GM19023 (cell line): ENCODE results near the gene GRIN2A.

Experiments used
- ATAC-seq: cut with Tn5 transposase; IDR thresholded peaks from one replicate; pipeline ENCODE4 v1.9.1; 2021; ENCODE audit warnings: mild to moderate bottlenecking, moderate library complexity; ENCODE audit not compliant: unreplicated experiment

Gene GRIN2A

DNA sequence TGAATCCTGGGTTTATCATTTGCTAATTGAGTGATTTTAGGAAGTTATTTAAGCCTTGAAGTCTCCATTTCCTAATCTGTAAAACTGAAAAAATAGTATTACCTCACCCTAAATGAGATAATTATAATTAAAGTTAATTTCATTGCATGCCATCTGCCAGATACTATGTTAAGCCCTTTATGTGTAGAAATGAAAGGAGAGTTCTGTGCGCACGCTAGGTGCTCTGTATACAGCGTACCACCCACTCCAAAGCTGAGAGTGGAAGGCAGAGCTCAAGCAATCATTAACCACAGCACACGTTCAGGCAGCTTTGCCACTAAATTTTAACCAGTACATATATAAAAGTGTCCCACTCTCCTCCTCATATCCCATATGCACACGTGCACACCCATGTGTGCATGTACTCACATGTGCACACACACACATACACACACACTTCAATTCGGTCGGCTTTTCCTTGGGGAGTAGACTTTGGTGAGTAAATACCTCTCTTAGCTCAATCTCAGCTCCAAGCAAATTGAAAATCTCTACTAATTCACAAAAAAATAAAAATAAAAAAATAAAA is 204.8 kb downstream of the GRIN2A start:
- no peak for ATAC-seq

DNA sequence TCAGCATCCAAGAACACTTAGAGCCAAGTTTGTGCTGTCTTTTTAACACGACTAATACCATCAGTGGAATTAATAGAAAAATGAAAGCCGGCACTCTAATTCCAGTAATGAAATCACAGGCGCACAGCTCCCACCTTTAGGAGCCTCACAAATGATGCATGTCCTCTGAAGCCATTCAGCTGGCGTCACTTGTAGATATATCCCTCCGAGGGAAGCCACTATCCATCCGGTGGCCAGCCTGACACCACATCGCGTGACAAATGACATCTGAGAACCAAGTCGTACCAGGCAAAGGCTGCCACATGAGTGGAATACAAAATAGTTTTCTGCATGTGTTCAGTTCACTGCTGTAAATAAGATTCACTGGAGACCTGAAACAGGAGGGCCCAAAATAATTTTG is 205.6 kb downstream of the GRIN2A start:
- ATAC-seq, result no peak

DNA sequence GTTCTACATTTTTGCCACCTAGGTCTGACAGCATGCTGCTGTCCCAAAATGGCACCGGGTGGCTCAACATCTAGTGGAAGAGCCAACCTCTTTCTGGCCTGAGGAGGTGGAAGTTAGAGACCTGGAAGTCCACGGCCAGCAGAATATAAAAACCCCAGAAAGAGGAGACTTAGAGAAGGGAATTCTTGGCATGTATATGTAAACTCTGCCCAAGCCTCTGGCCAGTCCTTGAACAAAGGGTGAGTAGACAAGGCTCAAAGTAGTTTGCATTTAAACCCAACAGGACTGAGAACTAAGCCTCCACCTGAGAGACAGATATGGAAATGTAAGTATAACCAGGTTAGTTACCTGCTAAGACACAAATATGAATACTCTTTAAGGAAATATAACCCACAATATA is 210.3 kb downstream of the GRIN2A start:
- ATAC-seq, result no peak

DNA sequence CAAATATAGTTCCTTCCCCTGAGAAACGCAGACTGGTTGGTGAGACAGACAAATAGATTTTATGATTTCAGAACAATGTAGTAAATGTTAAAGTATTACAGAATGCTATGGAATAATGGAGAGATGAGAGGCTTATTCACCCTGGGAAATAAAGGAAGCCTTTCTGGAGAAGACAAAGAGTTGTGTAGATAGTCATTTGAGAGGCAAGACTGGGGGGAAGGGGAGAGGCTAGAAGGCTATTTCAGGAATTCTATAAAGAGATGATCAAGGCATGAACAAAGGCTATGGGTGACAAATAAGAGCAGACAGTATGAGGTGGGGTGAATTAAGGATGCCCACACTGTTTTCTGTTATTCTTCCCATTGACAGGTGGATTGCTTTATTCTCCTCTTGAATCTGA is 211.4 kb downstream of the GRIN2A start:
- no peak for ATAC-seq

DNA sequence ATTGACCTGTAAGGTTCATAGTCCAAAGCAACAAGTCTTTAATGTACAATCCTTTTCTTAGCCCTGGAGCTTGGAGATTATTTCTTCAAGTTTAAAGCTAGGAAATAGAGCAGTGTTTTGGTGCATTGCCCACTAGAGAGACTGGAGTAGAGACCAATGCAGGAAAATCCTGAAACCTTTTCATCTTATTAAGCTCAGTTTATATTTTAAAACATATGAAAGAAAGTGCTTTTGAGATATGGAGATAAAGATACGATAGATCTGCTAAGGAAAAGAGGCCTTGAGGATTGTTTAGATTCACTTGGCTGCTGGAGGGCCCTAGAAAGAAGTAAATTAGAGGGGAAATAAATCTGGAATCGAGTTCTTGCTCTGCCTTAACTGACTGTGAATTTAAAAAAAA is 212.0 kb downstream of the GRIN2A start:
- ATAC-seq, result no peak

DNA sequence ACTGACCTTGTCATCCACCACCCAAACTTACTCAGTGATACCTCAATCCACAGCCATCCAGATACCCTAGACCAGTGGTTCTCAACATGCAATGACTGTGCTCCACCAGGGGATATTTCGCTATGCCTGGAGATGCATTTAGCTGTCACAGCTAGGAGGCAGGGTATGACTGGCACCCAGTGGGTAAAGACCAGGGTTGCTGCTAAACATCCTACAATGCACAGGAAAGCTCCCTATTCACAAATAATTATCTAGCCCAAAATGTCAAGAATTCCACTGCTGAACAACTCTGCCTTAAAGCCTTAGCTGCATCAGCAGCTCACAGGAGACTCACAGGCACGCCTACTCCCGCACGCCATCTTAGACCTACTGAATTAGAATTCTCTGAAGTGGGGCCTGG is 212.6 kb downstream of the GRIN2A start:
- no peak for ATAC-seq

DNA sequence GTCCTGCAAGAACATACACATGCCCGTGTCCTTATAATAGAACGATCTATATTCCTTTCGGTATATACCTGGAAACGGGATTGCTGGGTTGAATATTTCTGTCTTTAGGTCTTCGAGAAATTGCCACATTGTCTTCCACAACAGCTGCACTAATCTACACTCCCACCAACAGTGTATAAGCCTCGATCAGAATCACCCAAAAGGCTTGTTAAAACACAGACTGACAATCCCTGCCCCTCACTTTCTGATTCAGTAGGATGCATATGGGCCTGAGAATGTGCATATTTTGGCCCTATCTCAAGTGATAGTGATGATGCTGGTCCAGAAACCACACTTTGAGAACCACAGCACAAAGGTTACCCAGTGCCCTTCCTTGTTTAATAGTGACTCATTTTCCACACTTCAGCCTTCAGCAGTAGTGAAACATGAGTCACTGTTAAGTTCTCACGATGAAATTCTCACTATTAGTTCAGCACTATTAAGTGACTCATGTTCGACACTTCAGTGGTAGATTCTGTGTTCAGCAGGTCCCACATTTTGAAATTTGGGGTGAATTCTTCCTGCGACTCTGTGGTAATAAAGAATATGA is 215.6 kb downstream of the GRIN2A start:
- ATAC-seq, result no peak

DNA sequence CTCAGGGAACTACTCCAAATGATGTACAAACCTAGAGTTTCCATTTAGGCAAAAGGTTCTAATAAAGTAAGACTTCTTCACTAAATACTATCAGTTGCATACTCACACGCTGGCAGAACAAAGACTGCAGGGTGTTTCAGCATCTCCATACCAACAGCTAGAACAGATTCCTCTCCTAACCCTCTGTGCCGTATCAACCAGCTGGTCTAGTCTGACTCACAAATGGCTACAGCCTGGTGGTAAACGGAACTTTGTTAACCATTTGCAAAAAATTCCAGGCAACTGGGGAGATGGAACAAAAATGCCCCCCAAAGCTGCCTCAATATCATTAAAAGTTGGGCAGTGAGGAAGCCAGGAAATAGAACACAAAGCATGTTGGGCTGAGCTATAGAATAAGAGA is 217.1 kb downstream of the GRIN2A start:
- ATAC-seq, result no peak

DNA sequence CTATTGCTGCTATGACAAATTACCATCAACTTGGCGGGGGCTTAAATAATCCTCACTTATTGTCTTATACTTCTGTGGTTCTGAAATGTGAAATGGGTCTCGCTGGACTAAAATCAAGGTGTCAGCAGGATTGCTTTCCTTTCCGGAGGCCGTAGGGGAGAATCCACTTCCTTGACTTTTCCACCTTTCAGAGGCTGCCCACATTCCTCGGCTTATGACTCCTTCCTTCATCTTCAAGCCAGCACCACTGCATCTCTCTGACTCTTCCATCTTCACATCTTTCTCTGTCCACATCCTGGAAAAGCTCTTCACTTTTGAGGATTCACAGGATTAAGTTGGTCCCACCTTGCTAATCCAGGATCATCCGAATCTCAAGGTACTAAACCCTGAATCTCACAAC is 217.8 kb downstream of the GRIN2A start:
- ATAC-seq, result no peak

DNA sequence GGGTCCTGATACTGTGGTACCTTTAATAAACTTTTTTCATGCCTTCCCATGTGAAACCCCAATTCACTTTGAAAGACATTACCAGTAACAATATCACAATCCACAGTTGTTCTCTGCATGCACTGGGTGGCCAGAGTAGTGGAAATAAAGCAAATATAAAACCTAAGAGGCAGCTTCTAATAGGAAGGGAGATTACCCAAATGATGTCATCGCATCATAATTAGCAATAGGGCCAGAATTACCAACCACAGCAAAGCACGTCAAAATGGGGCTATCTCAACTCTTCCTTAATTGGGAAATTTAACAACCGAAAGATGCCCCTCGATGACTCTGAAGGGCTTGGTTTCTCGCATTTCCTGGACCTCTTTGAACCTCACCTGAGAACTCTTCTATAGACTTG is 224.8 kb downstream of the GRIN2A start:
- ATAC-seq, result no peak

DNA sequence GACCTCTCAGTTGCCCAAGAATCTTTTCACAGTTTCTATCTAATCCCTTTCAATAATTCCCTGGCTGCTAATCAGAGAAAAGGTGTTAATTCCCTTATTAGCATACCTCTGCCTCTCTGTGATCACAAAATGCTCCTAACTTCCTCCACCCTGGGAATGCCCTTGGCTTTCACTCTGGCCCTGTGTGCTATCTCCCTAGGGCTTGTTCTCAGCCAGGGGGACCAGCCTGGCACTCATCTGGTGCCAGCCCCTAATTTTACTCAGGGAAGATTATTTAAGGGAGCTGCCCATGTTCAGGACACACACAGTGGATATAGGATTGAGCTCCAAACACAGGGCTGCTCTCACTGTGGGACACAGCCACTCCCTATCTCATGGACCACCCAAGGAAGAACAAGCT is 225.2 kb downstream of the GRIN2A start:
- ATAC-seq, result no peak

DNA sequence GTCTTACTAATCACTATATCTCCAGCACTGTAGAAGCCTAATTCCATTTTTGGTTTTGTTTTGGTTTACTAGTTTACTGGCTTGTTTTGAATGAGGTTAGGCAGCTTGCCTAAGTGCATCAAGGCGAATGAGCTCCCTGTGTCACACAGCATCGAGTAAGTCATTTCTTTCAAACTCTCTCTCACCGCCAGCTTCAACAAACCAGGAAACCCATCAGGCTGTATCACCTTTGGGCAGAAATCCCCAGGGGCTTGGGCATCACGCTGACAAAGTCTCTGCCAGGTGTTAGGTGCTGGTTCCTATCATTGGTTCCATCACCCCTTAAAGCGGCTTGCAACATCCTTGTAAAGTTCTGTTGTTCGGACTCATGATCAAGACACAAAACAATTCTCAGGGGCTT is 226.6 kb downstream of the GRIN2A start:
- no peak for ATAC-seq

DNA sequence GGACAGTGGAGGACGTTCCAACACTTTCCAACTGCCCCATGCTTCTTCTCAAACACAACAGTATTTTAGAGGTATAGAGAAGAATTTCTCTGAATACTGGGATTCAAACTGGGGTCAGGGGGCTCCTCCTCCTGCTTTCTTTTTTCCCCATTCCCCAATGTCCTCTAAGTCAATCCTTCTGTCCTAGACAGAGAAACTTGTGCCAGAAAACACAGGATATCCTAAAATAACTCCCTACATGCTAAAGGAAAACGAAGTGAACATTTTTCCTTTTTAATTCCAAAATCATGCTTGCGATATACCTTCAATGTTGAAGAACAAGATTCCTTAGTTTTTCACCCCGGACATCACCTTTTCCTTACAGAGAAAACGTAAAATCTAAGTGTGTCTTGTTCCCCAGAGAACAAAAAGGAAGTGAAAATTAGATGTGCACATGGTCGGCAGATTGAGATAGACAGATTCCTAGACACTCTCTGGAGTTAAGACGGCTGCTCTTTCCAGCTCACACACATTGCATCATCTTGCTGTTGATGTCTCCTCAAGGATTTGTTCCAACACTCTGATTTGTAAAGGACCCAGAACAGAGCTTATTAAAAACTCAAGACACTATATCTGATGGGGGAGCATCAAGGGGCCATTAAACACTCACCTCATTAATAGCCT is 228.2 kb downstream of the GRIN2A start:
- ATAC-seq, result no peak

DNA sequence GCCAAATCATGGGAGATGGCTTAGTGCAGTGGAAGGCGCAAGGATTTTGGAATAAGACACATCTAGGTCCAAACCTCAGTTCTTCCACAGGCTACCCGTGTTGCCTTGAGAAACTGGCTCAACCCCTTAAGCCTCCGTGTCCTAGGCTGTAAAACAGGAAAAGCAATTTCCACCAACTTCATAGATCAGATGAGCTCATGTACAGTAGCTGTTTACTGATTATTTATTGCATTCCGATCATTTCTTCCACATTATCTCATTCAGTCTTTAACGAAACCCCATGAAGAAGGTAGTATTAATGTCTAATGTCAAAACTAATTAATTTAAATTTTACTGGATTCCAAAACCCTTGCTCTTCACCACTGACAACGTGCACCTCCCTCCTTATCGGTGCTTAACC is 231.6 kb downstream of the GRIN2A start:
- no peak for ATAC-seq

DNA sequence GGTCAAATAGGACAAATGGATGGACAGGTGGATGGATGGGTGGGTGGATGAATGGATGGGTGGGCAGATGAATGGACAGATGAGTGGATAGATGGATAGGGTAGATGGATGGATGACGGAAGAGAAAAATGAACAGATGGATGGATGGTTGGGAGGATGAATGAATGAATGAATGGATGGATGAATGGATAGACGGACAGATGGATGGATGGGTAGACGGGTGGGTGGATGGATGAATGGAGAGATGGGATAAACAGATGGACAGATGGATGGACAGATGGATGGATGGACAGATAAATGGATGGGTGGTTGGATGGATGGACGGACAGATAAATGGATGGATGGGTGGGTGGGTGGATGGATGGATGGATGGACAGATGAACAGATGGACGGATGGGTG is 232.8 kb downstream of the GRIN2A start:
- no peak for ATAC-seq

DNA sequence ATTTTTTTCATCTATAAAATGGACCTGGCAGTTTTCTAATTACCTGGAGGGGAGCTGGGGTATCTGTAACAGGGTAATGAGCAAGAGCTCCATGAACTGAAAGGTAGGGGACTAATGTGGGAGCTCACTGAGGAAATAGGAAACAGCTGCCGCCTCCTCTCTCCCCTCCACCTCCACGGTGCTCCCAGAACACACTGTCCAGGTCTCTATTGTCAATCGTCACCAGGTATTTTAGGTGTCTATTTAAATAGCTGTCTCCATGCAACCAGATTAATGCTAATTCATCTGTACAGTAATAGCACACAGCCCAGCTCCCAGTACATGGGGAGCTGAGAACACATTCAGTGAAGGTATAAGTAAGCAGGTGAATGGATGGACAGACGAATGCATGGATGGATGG is 233.3 kb downstream of the GRIN2A start:
- no peak for ATAC-seq

DNA sequence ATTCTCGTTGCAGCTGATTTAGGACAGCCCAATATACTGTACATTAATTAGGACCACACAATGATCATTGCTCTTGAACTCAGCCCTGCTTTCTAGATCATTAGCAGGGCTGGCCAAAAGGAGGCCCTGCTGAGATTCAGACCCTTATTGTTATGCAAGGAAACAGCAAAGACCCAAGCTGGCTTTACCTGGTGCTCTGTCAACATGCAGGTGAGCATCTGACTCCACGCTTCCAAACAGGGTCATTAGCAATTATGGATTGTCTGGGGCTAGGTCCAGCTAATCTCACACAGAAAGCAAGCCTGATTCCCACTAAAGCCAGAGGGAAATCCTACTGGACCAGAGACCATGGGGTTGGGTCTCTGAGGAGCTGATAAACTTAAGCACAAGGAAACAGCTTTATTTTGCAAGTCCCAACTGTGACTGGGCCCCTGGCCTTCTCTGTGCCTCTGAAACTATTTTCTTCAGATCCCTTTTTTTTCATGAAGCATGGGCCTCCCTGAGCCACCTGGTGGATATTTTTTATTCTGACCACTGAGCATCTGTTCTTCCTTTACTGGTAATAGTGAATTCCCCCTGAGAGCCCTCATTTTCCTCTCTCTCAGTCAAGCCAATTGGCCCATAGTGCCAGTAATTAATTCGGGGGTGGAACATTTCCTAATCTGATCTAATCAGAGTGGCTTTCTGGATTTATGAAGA is 236.1 kb downstream of the GRIN2A start:
- ATAC-seq, result no peak

DNA sequence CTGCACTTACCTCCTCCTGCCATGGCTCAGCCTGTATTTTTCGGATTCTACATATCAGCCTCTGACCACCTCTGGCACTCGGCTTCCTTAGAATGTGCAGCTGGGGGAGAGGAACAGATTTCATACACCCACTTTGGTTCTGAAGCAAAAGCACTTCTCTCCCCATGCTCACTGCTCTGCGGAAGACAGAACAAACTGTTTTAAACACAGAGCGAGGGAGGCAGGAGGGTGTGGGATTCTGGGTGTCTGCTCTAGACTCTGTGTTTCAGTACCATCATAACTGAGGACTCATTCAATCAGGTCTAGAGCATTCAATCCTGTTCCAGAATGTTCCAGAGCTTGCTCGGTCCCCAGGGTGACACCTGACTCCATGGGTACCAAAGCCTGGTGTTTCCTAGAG is 239.1 kb downstream of the GRIN2A start:
- ATAC-seq, result no peak

DNA sequence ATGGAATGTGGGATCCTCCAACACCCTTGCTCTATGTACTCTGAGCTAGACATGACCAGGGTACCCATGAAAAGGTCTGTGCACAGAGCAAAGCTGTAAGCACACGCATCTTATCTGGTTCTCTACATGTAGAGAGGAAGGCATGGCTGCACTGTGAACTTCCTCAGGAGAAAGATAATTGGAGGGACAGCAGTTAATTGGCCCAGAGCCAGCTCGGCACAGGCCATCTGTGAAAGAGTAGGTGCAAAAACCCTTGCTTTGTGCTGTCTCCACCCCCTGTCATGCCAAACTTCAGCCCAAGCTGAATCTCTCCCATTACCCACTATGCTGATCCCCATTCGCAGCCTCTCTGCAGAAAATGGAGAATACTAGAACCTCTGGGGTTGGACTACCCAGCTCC is 241.0 kb downstream of the GRIN2A start:
- no peak for ATAC-seq

DNA sequence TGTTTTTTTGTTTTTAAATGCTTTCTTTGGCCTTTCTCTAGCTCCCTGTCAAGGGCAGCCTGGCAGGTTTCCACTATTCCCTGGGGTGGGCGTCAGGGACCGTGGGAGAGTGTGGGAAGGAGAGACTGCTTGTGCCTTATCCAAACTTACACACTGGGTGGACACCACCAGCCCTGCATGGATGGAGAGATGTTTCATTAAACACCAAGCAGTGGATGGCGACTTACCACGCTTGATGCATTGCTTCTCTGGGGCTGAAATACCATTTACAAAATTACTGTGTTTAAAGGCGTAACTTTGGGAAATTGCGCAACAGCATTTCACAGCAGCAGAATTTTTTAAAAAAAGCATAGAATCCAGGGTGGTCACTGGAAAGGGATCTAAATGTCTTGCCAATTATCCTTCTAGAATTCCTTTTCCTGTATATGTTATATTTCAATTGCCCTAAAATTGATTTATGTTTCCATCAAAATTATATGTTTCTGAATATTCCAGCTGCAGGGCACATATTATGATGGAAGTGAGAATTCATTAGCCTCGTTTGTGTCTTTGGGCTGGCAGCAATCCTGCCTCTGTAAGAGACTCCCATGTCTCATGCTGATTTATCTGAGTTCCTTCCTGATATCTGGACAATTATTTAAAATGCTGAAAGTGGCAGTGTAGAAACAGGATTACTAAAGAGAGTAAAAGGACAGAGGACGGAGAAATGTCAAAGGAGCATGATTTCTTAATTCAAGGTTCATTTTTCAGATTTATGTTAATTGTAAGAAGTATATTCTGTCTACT is 247.3 kb downstream of the GRIN2A start:
- ATAC-seq, result no peak

DNA sequence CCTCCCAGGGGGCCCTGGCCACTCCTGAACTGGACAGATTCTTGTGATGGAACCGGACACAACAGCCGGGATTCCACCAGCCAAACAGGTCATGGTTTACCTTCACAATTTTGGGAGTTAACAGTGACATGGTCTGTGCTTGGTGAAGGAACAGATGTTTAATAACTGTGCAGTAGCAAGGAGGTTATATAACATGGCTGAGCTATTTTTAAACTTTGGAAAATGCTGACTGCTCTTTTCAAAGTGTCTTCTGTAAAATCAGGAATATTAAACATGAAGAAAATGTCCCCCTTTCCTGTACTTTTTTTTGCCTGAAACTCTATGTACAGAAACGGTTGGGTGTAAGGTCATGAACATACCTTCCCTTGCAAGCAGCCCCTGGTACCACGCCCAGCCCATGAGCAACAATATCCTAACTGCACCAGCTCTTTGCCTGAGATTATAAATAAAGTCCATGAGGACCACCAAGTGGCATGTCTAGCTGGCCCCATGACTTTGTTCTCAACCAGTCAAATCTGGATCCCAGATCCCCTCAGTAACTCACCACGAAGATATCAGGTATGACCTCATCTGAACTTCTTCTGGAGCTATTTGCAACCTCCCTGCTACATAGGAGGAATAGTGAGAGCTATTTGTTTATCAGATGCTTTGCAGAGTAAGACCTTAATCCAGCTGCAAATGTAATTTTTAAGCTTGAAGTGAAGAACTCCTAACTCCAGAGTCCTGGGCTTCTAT is 249.1 kb downstream of the GRIN2A start:
- ATAC-seq, result no peak
